ENCODE data around the gene S100A13. TPM values are rescaled to one million over a fixed set of nuclear protein-coding genes. Genes with fewer than 3 reads are reported as not detected.

S100A13 gene
- total and polyA plus RNA-seq, 9 of the 15 experiments (the other 6 are each of a cell fraction or from before 2014, with no cell fraction given) = 41.9 to 129 (median 58.0) TPM

DNA sequence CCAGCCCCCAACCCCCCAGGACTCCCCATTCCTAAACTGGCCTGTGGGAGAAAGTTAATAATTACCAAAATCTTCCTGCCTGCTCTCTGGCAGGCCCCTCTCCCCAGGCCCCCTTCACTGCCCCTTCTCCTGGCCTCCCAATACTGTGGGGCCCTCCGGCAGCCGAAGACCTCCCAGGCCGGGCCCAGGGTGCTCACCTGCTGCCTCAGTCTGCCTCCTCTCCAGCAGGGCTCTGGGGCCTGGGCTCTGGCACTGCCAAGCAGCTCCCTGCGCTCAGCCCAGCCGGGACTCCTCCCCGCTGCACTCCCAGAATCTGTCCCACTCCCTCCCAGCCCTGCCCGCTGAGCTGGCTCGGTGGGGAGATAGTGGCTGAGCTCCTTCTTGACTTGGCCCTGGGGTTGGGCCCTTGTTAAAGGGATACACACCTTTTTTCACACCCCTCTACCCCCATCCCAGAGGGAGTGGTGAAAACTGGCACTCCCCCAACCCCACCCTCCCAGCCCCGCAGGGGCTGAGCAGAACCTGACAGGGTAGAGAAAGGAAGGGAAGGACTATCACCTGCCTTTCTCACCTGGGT, 14.5 kb downstream of the S100A13 start, which contains the start of gene S100A16:
Gene S100A16, minus strand, starts transcription at position 383 of the 577 bp plus-strand sequence. CDS start 4,986 bp downstream, outside the sequence.
- H3K4me1 ChIP-seq (replicated peaks in 1 of 2; ENCODE audit: control insufficient read depth in 2 of 2, insufficient read depth in 2 of 2, low read length in 2 of 2) = peaks cover 39 to 62% of the 10 kb centered on the region in 2 experiments
- intact Hi-C loops (cut with micrococcal nuclease) (no loop called here), in situ Hi-C loops (cut with MboI) (no loop called here)
- ATAC-seq = peak; percentile 8; the same call in 2 of the 3 replicates
- H3K27me3 ChIP-seq (ENCODE audit: control insufficient read depth in 2 of 2, insufficient read depth in 2 of 2, low read length in 2 of 2) = no peaks in the 10 kb centered on the region
- no peaks in the 10 kb centered on the region for H4K20me1 ChIP-seq (replicated peaks; ENCODE audit: control insufficient read depth, insufficient read depth, low read length)
- no peak within 1 kb of the TSS for H3K4me2 ChIP-seq (ENCODE audit: insufficient read depth, low read length)
- ChIA-PET POLR2A (interaction anchor here (0.6 to 2.0 kb wide), 6 partner anchors 14 to 749 kb away, joined by 3 to 17 read pairs (median 3); partner anchors contain the start of genes CHTOP and S100A13), CTCF (ENCODE audit: low intra/inter-chr PET ratio) (no interaction called here)
- TF ChIP-seq PHF8 (IDR thresholded peaks at IDR 0.05; ENCODE audit: borderline replicate concordance, low read length) (peak; percentile 23; the same call in 1 of the 2 replicates), KLF13 (tag; IDR thresholded peaks at IDR 0.05; ENCODE audit: borderline replicate concordance, low read depth) (no peak), ZNF3 (CRISPR knock-in tag; IDR thresholded peaks at IDR 0.05) (no peak), MAFG (tag; conservative IDR thresholded peaks at IDR 0.05) (no peak), ZNF695 (CRISPR knock-in tag; IDR thresholded peaks at IDR 0.05) (no peak), JUN (IDR thresholded peaks at IDR 0.05; ENCODE audit: borderline replicate concordance, low read depth, low read length) (no peak), JUN (CRISPR knock-in tag; IDR thresholded peaks at IDR 0.05; ENCODE audit: borderline replicate concordance) (no peak), MYC (IDR thresholded peaks at IDR 0.05; ENCODE audit: low read depth, low read length) (no peak), MYC (CRISPR knock-in tag; IDR thresholded peaks at IDR 0.05; ENCODE audit: borderline replicate concordance, low read depth) (no peak)
- TF ChIP-seq, protein P1, sequence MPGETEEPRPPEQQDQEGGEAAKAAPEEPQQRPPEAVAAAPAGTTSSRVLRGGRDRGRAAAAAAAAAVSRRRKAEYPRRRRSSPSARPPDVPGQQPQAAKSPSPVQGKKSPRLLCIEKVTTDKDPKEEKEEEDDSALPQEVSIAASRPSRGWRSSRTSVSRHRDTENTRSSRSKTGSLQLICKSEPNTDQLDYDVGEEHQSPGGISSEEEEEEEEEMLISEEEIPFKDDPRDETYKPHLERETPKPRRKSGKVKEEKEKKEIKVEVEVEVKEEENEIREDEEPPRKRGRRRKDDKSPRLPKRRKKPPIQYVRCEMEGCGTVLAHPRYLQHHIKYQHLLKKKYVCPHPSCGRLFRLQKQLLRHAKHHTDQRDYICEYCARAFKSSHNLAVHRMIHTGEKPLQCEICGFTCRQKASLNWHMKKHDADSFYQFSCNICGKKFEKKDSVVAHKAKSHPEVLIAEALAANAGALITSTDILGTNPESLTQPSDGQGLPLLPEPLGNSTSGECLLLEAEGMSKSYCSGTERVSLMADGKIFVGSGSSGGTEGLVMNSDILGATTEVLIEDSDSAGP (CRISPR knock-in tag; IDR thresholded peaks at IDR 0.05) = 0 out of 2 replicates have a peak, but pooled peaks have one; percentile 55
- 24% methylated on average over 6 of the region's 9 CpGs for WGBS (ENCODE audit: insufficient coverage, low coverage, missing lambda C conversion rate)
- no peak for FAIRE-seq
- peak within 1 kb of the TSS in 1 of 2 experiments; percentile 59; a peak in 2 of 4 replicates for H3K9ac ChIP-seq (ENCODE audit: insufficient read depth in 1 of 2, low read depth in 2 of 2, low read length in 2 of 2)
- H3K36me3 ChIP-seq (ENCODE audit: control insufficient read depth, insufficient read depth, low read length) = no peaks in the 10 kb centered on the region
- no peaks in the 10 kb centered on the region for H3K79me2 ChIP-seq (ENCODE audit: control insufficient read depth, insufficient read depth, low read length)
- no peaks in the 10 kb centered on the region for H3K9me3 ChIP-seq (replicated peaks; ENCODE audit: control insufficient read depth, insufficient read depth, low read depth, low read length)
- BruUV-seq (replicated peaks) = no TSS peak
- no peak within 1 kb of the TSS for H3K27ac ChIP-seq (ENCODE audit: extremely low read depth, low read depth, low read length)
- H3K9me1 ChIP-seq (ENCODE audit: control insufficient read depth, insufficient read depth, low read length) = peaks cover 6% of the 10 kb centered on the region
- H3K4me3 ChIP-seq = no peak within 1 kb of the TSS
- H2AFZ ChIP-seq (ENCODE audit: low read depth, low read length) = no peak within 1 kb of the TSS
- peak in 2 of 4 experiments; percentile 48 to 49 for DNase-seq (ENCODE audit: extremely low read depth in 1 of 4, low spot score in 3 of 4)

Measured in K562 (cell line).